GM23248 (cell line): Measurements from ENCODE around the gene TBKBP1. TPM values are rescaled to one million over a fixed set of nuclear protein-coding genes. Genes with fewer than 3 reads are reported as not detected.

Experiments used
- DNase-seq: peaks from one replicate; pipeline ENCODE4 v3.0.0-alpha.2; 2015
- H2AFZ ChIP-seq: fragments of 200-600 bp; sonication (generic); 2 replicates; pipeline ENCODE4 v1.6.1; 2016; ENCODE audit warnings: antibody characterized with exemption
- H3F3A ChIP-seq: fragments of 200-600 bp; sonication (generic); 2 replicates; pipeline ENCODE4 v1.6.1; 2016; ENCODE audit warnings: mild to moderate bottlenecking, antibody characterized with exemption, mixed run types; ENCODE audit not compliant: insufficient read depth
- H3K27ac ChIP-seq: fragments of 200-600 bp; sonication (generic); 2 replicates; pipeline ENCODE4 v1.5.1; 2016; ENCODE audit warnings: mild to moderate bottlenecking
- H3K27me3 ChIP-seq: fragments of 200-600 bp; sonication (generic); replicated peaks from 2 replicates; pipeline ENCODE4 v1.6.1; 2016; ENCODE audit warnings: mild to moderate bottlenecking; ENCODE audit not compliant: insufficient read depth
- H3K36me3 ChIP-seq: fragments of 200-600 bp; sonication (generic); 2 replicates; pipeline ENCODE4 v1.6.1; 2016; ENCODE audit warnings: low read depth, mild to moderate bottlenecking
- H3K4me1 ChIP-seq: fragments of 200-600 bp; sonication (generic); 2 replicates; pipeline ENCODE4 v1.6.1; 2016; ENCODE audit warnings: mild to moderate bottlenecking; ENCODE audit not compliant: insufficient read depth
- H3K4me2 ChIP-seq: fragments of 200-600 bp; sonication (generic); one replicate; pipeline ENCODE4 v1.6.1; 2016; ENCODE audit warnings: mild to moderate bottlenecking; ENCODE audit not compliant: unreplicated experiment
- H3K4me3 ChIP-seq: fragments of 200-600 bp; sonication (generic); 2 replicates; pipeline ENCODE4 v1.5.1; 2016; ENCODE audit warnings: mild to moderate bottlenecking
- H3K79me2 ChIP-seq: fragments of 200-600 bp; sonication (generic); 2 replicates; pipeline ENCODE4 v1.6.1; 2016; ENCODE audit warnings: mild to moderate bottlenecking; ENCODE audit not compliant: insufficient read depth
- H3K9ac ChIP-seq: fragments of 200-600 bp; sonication (generic); 2 replicates; pipeline ENCODE4 v1.6.1; 2016; ENCODE audit warnings: mild to moderate bottlenecking
- H3K9me2 ChIP-seq: fragments of 200-600 bp; sonication (generic); 2 replicates; pipeline ENCODE4 v1.6.1; 2016; ENCODE audit warnings: mixed run types, mild to moderate bottlenecking, moderate library complexity; ENCODE audit not compliant: insufficient read depth
- H3K9me3 ChIP-seq: fragments of 200-600 bp; sonication (generic); one replicate; pipeline ENCODE4 v1.6.1; 2017; ENCODE audit warnings: low read depth
- H4K20me1 ChIP-seq: fragments of 200-600 bp; sonication (generic); 2 replicates; pipeline ENCODE4 v1.6.0; 2016; ENCODE audit not compliant: insufficient read depth
- EZH2 ChIP-seq: fragments of 200-600 bp; sonication (generic); IDR thresholded peaks from 2 replicates; pipeline ENCODE4 v1.6.1; 2018; ENCODE audit warnings: antibody characterized with exemption, mild to moderate bottlenecking; ENCODE audit not compliant: insufficient read depth, poor library complexity, severe bottlenecking
- EZH2phosphoT487 ChIP-seq: fragments of 200-600 bp; sonication (generic); IDR thresholded peaks from 2 replicates; pipeline ENCODE4 v1.6.1; 2018; ENCODE audit warnings: antibody characterized with exemption, moderate library complexity, mild to moderate bottlenecking, low read depth; ENCODE audit not compliant: insufficient read depth
- WGBS, 2 experiments: methylation state at CpG; one replicate each; pipeline ENCODE4 v1.1.6; 2015 to 2017; ENCODE audit warnings: low lambda C conversion rate in 2 of 2, low coverage in 1 of 2; ENCODE audit errors: missing lambda C conversion rate in 2 of 2; 5-methylcytosine and 5-hydroxymethylcytosine counted together
- in situ Hi-C: fragments of 300-500 bp; cut with MboI; formaldehyde crosslinking; loops from 2 replicates; pipeline ENCODE4 v1.15.0; 2020
- polyA plus RNA-seq: library from polyadenylated mRNA; unstranded; fragments of >200 nt; fragmentation: Nextera tagmentation; extraction: Ambion mirVana; gene quantifications from 2 replicates; pipeline ENCODE4 v1.2.1, GENCODE V29; 2016
- total RNA-seq: library from RNA; depleted of rRNA; stranded (reverse); fragments of >200 nt; shearing (Covaris generic); gene quantifications from 2 replicates; pipeline ENCODE4 v1.2.3, GENCODE V29; 2014

TBKBP1 gene
- total and polyA plus RNA-seq, 2 experiments from 2014 or later: 1.1 to 12.3 TPM

- Histone ChIP-seq H3K4me3 (no peak overlapping the region), H3K4me2 (no peak overlapping the region), H3K9me3 (no peaks in the 10 kb centered on the region), H3F3A (no peaks in the 10 kb centered on the region), H3K9me2 (no peaks in the 10 kb centered on the region), H3K79me2 (no peaks in the 10 kb centered on the region), H4K20me1 (no peaks in the 10 kb centered on the region), H3K4me1 (no peaks in the 10 kb centered on the region), H3K27me3 (peaks cover 71% of the 10 kb centered on the region), H2AFZ (no peak overlapping the region), H3K36me3 (no peaks in the 10 kb centered on the region), H3K9ac (no peak overlapping the region), H3K27ac (no peak overlapping the region)
- no peak for DNase-seq
- in situ Hi-C loops: no loop called here
- 60 to 61% methylated on average over 8 of the region's 8 CpGs for WGBS, 2 experiments
- TF ChIP-seq EZH2 (no peak), EZH2phosphoT487 (no peak)
Observed at GRCh38 chr17:47729476-47729875, 35.5 kb downstream of the TBKBP1 start.

- Histone ChIP-seq H4K20me1 (no peaks in the 10 kb centered on the region), H3K27ac (no peak overlapping the region), H2AFZ (no peak overlapping the region), H3K27me3 (peaks cover 70% of the 10 kb centered on the region), H3F3A (no peaks in the 10 kb centered on the region), H3K4me1 (no peaks in the 10 kb centered on the region), H3K36me3 (no peaks in the 10 kb centered on the region), H3K4me3 (no peak overlapping the region), H3K9me2 (no peaks in the 10 kb centered on the region), H3K9me3 (no peaks in the 10 kb centered on the region), H3K9ac (no peak overlapping the region), H3K4me2 (no peak overlapping the region), H3K79me2 (no peaks in the 10 kb centered on the region)
- DNase-seq: no peak
- in situ Hi-C loops: no loop called here
- TF ChIP-seq EZH2 (no peak), EZH2phosphoT487 (no peak)
- 68 to 74% methylated on average over 4 of the region's 4 CpGs for WGBS, 2 experiments
Observed at GRCh38 chr17:47730681-47731080, 36.7 kb downstream of the TBKBP1 start.

- no peaks in the 10 kb centered on the region for H3F3A ChIP-seq
- H3K9ac ChIP-seq: no peak overlapping the region
- TF ChIP-seq EZH2phosphoT487 (no peak), EZH2 (no peak)
- H3K4me1 ChIP-seq: no peaks in the 10 kb centered on the region
- H3K36me3 ChIP-seq: no peaks in the 10 kb centered on the region
- H3K9me3 ChIP-seq: no peaks in the 10 kb centered on the region
- in situ Hi-C loops: no loop called here
- no peak for DNase-seq
- H3K4me3 ChIP-seq: no peak overlapping the region
- H3K27me3 ChIP-seq: peaks cover 65% of the 10 kb centered on the region
- H3K27ac ChIP-seq: no peak overlapping the region
- no peaks in the 10 kb centered on the region for H3K79me2 ChIP-seq
- H4K20me1 ChIP-seq: no peaks in the 10 kb centered on the region
- no peaks in the 10 kb centered on the region for H3K9me2 ChIP-seq
- WGBS, 2 experiments: 64% methylated on average over 2 of the region's 2 CpGs
- no peak overlapping the region for H2AFZ ChIP-seq
- H3K4me2 ChIP-seq: no peak overlapping the region
Observed at GRCh38 chr17:47731396-47731795, 37.4 kb downstream of the TBKBP1 start.

- TF ChIP-seq EZH2: no peak
- no peak for TF ChIP-seq EZH2phosphoT487
- Histone ChIP-seq H3K27ac (no peak overlapping the region), H3K79me2 (no peaks in the 10 kb centered on the region), H3K4me3 (0 out of 2 replicates have a peak overlapping the region, but pooled peaks have one; percentile 27), H2AFZ (no peak overlapping the region), H3F3A (no peaks in the 10 kb centered on the region), H3K4me1 (no peaks in the 10 kb centered on the region), H3K9ac (no peak overlapping the region), H3K27me3 (peaks cover 65% of the 10 kb centered on the region), H3K4me2 (no peak overlapping the region), H4K20me1 (no peaks in the 10 kb centered on the region), H3K9me3 (no peaks in the 10 kb centered on the region), H3K36me3 (no peaks in the 10 kb centered on the region), H3K9me2 (no peaks in the 10 kb centered on the region)
- in situ Hi-C loops: no loop called here
- WGBS, 2 experiments: 18 to 23% methylated on average over 12 of the region's 12 CpGs
- DNase-seq: no peak
Observed at GRCh38 chr17:47732399-47733046, 38.6 kb downstream of the TBKBP1 start.

GRCh38 chr17:47733047-47733673 is 39.2 kb downstream of the TBKBP1 start, which contains the start of gene TBX21:
Gene TBX21, plus strand, starts transcription at chr17:47733236. Its CDS starts 219 bp downstream, at chr17:47733455.
- Histone ChIP-seq H3K27me3 (peaks cover 65% of the 10 kb centered on the region), H3K36me3 (no peaks in the 10 kb centered on the region), H3K4me2 (peak within 1 kb of the TSS; percentile 9), H4K20me1 (no peaks in the 10 kb centered on the region), H3K79me2 (no peaks in the 10 kb centered on the region), H3F3A (no peaks in the 10 kb centered on the region), H3K9me2 (no peaks in the 10 kb centered on the region), H3K4me3 (peak within 1 kb of the TSS; percentile 27; the same call in 1 of the 2 replicates), H3K9ac (no peak within 1 kb of the TSS), H3K27ac (no peak within 1 kb of the TSS), H3K9me3 (no peaks in the 10 kb centered on the region), H3K4me1 (no peaks in the 10 kb centered on the region), H2AFZ (peak within 1 kb of the TSS; percentile 26; the same call in 1 of the 2 replicates)
- DNase-seq: peak; percentile 56
- TF ChIP-seq EZH2: no peak
- TF ChIP-seq EZH2phosphoT487: no peak
- in situ Hi-C loops: no loop called here
- 1 to 4% methylated on average over 35 to 49 of the region's 73 CpGs for WGBS, 2 experiments
